Activated B cell treated with CpG ODN at 0.5 μM for 24 hours (primary cell): Measurements from ENCODE around the gene RTN3. TPM values are rescaled to one million over a fixed set of nuclear protein-coding genes. Genes with fewer than 3 reads are reported as not detected.

ENCODE experiments used
- ATAC-seq: fragments of 200-7000 bp; cut with Tn5 transposase; one replicate; pipeline ENCODE4 v1.10.0; 2021; ENCODE audit warnings: low read depth, mild to moderate bottlenecking, moderate library complexity
- CTCF ChIA-PET: fragments of 350-600 bp; sonication (Branson Sonifier 250); formaldehyde crosslinking; loops from one replicate; lab custom pipeline; 2021; ENCODE audit warnings: antibody characterized with exemption; lab: Charles Lee
- POLR2A ChIA-PET: fragments of 350-600 bp; sonication (Branson Sonifier 250); formaldehyde crosslinking; loops from one replicate; lab custom pipeline; 2021; ENCODE audit warnings: antibody characterized with exemption; lab: Charles Lee
- DNase-seq: peaks from one replicate; pipeline ENCODE4 v3.0.0; 2022
- H3K27ac Mint-ChIP-seq: one replicate; pipeline ENCODE4 v1.8.0; 2020; ENCODE audit warnings: mixed read lengths
- H3K27me3 Mint-ChIP-seq: one replicate; pipeline ENCODE4 v1.8.0; 2021; ENCODE audit warnings: mixed read lengths
- H3K36me3 Mint-ChIP-seq: one replicate; pipeline ENCODE4 v1.8.0; 2021; ENCODE audit warnings: low read depth, mixed read lengths
- H3K4me1 Mint-ChIP-seq: one replicate; pipeline ENCODE4 v1.8.0; 2021; ENCODE audit warnings: mixed read lengths
- H3K4me3 Mint-ChIP-seq: one replicate; pipeline ENCODE4 v1.8.0; 2020; ENCODE audit warnings: mild to moderate bottlenecking, mixed read lengths
- H3K9me3 Mint-ChIP-seq: one replicate; pipeline ENCODE4 v1.8.0; 2020; ENCODE audit warnings: mixed read lengths
- CTCF ChIP-seq: fragments of 200-600 bp; IDR thresholded peaks from one replicate; pipeline ENCODE4 v1.8.0; 2022; ENCODE audit warnings: antibody characterized with exemption, mild to moderate bottlenecking
- intact Hi-C: fragments of 100-400 bp; cut with micrococcal nuclease; formaldehyde crosslinking; loops from one replicate; pipeline ENCODE4 v1.15.1; 2024
- total RNA-seq: library from RNA; stranded (reverse); gene quantifications from 2 replicates; pipeline ENCODE4 v1.2.3, GENCODE V29; 2022

The RTN3 gene
- total RNA-seq, 1 donor from 2014 or later, result 18.5 TPM

- H3K4me1 Mint-ChIP-seq, result peaks cover 25% of the 10 kb centered on the region
- CTCF ChIA-PET, result interaction anchor here (2.4 kb wide), 1 partner anchor 10 kb away, joined by 15 read pairs; the partner anchor contains the start of gene RTN3
- peaks cover 7% of the 10 kb centered on the region for H3K36me3 Mint-ChIP-seq
- H3K27me3 Mint-ChIP-seq, result no peaks in the 10 kb centered on the region
- no peak for ATAC-seq
- TF ChIP-seq CTCF, result no peak
- intact Hi-C loops, result no loop called here
- POLR2A ChIA-PET, result interaction anchor here (0.7 to 2.5 kb wide), 3 partner anchors 9 to 1055 kb away, joined by 4 to 31 read pairs (median 9); partner anchors contain the start of genes RTN3 and SLC3A2
- no peaks in the 10 kb centered on the region for H3K9me3 Mint-ChIP-seq
- H3K4me3 Mint-ChIP-seq, result peak overlapping the region; percentile 84
- DNase-seq, result no peak
- H3K27ac Mint-ChIP-seq, result no peak overlapping the region
Observed at GRCh38 chr11:63672156-63672463, 9.2 kb upstream of the RTN3 start.

- intact Hi-C loops, result no loop called here
- POLR2A ChIA-PET, result no interaction called here
Observed at GRCh38 chr11:63672936-63673539, 8.3 kb upstream of the RTN3 start.

DNA sequence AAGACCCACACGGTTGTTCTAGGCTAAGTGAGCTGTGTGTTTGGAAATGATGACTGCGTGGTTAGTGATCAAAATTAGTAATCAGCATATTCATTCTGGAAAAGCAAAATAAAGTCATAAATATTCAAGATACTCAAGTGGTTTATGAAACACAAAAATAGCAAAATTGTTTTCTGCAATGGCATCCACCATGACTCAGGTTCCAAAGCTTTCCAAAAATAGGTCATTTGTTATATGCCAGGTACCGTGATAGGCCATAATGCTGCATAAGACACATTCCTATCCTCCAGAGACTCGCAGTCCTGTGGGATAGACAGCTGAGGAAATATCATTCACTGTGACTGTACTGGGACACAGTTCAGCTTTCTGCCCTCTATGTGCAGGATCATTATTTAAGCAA, 7.7 kb upstream of the RTN3 start:
- ChIA-PET CTCF (interaction anchor here (1.2 to 1.4 kb wide), 2 partner anchors 9 to 65 kb away, joined by 3 to 5 read pairs; no protein-coding TSS in a partner anchor), POLR2A (no interaction called here)
- H3K4me1 Mint-ChIP-seq, result peaks cover 17% of the 10 kb centered on the region
- H3K36me3 Mint-ChIP-seq, result peaks cover 3% of the 10 kb centered on the region
- no peaks in the 10 kb centered on the region for H3K27me3 Mint-ChIP-seq
- TF ChIP-seq CTCF, result no peak
- no peaks in the 10 kb centered on the region for H3K9me3 Mint-ChIP-seq
- DNase-seq (no peak), ATAC-seq (no peak)
- no peak overlapping the region for H3K27ac Mint-ChIP-seq
- no peak overlapping the region for H3K4me3 Mint-ChIP-seq
- intact Hi-C loops, result no loop called here

More at GRCh38 chr11:63672936-63673539, 8.3 kb upstream of the RTN3 start:
- Mint-ChIP-seq H3K4me1 (peaks cover 21% of the 10 kb centered on the region), H3K4me3 (no peak overlapping the region), H3K9me3 (no peaks in the 10 kb centered on the region), H3K36me3 (peaks cover 3% of the 10 kb centered on the region), H3K27me3 (no peaks in the 10 kb centered on the region), H3K27ac (no peak overlapping the region)
- DNase-seq, result no peak
- CTCF ChIA-PET, result interaction anchor here (1.2 to 1.4 kb wide), 2 partner anchors 9 to 65 kb away, joined by 3 to 5 read pairs; no protein-coding TSS in a partner anchor
- no peak for ATAC-seq
- TF ChIP-seq CTCF, result no peak

GRCh38 chr11:63680834-63681320, 423 bp upstream of the RTN3 start:
- CTCF ChIA-PET, result interaction anchor here (1.2 to 3.0 kb wide), 4 partner anchors 10 to 87 kb away, joined by 3 to 15 read pairs (median 3); partner anchors contain the start of gene ATL3
- Mint-ChIP-seq H3K36me3 (peaks cover 6% of the 10 kb centered on the region), H3K9me3 (no peaks in the 10 kb centered on the region), H3K27me3 (no peaks in the 10 kb centered on the region), H3K27ac (peak overlapping the region; percentile 86), H3K4me1 (peaks cover 25% of the 10 kb centered on the region), H3K4me3 (peak overlapping the region; percentile 94)
- no peak for ATAC-seq
- TF ChIP-seq CTCF, result no peak
- POLR2A ChIA-PET, result interaction anchor here (1.2 to 3.0 kb wide), 2 partner anchors 10 to 504 kb away, joined by 3 to 31 read pairs; partner anchors contain the start of gene ATL3
- intact Hi-C loops, result loop anchor here (1.0 kb wide), 1 partner anchor 10 kb away; the partner anchor contains the start of gene ATL3
- DNase-seq, result no peak
